ENCODE results near the gene TPSD1. TPM values are rescaled to one million over a fixed set of nuclear protein-coding genes. Genes with fewer than 3 reads are reported as not detected.

TPSD1 gene
- total RNA-seq, 4 donors from 2014 or later, result 0.52 to 2.8 TPM; not detected in 2

- intact Hi-C loops (cut with DNase I; ENCODE audit: low total_unique reads), result no loop called here
- Histone ChIP-seq H3K27me3 (peaks cover 0 to 13% of the 10 kb centered on the region in 2 donors), H3K4me3 (no peak overlapping the region), H3K36me3 (no peaks in the 10 kb centered on the region), H3K27ac (no peak overlapping the region), H3K9me3 (no peaks in the 10 kb centered on the region), H3K4me1 (no peaks in the 10 kb centered on the region)
- TF ChIP-seq POLR2A (IDR thresholded peaks at IDR 0.05), result no peak
- TF ChIP-seq, protein P1, sequence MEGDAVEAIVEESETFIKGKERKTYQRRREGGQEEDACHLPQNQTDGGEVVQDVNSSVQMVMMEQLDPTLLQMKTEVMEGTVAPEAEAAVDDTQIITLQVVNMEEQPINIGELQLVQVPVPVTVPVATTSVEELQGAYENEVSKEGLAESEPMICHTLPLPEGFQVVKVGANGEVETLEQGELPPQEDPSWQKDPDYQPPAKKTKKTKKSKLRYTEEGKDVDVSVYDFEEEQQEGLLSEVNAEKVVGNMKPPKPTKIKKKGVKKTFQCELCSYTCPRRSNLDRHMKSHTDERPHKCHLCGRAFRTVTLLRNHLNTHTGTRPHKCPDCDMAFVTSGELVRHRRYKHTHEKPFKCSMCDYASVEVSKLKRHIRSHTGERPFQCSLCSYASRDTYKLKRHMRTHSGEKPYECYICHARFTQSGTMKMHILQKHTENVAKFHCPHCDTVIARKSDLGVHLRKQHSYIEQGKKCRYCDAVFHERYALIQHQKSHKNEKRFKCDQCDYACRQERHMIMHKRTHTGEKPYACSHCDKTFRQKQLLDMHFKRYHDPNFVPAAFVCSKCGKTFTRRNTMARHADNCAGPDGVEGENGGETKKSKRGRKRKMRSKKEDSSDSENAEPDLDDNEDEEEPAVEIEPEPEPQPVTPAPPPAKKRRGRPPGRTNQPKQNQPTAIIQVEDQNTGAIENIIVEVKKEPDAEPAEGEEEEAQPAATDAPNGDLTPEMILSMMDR (IDR thresholded peaks at IDR 0.05), result no peak
- no peak for DNase-seq
These were observed 5.4 kb downstream of the TPSD1 start for GRCh38 chr16:1261131-1261892.

- H3K27ac ChIP-seq, result no peak overlapping the region
- no peak overlapping the region for H3K4me3 ChIP-seq
- intact Hi-C loops (cut with DNase I; ENCODE audit: low total_unique reads), result no loop called here
- H3K27me3 ChIP-seq, result peaks cover 0 to 13% of the 10 kb centered on the region in 2 donors
- TF ChIP-seq, protein P1 (IDR thresholded peaks at IDR 0.05), result no peak
- no peak for TF ChIP-seq POLR2A (IDR thresholded peaks at IDR 0.05)
- no peaks in the 10 kb centered on the region for H3K4me1 ChIP-seq
- no peaks in the 10 kb centered on the region for H3K36me3 ChIP-seq
- DNase-seq, result no peak
- no peaks in the 10 kb centered on the region for H3K9me3 ChIP-seq
These were observed 6.5 kb downstream of the TPSD1 start for GRCh38 chr16:1262210-1262845.

- DNase-seq, result no peak
- no peaks in the 10 kb centered on the region for H3K9me3 ChIP-seq
- H3K27ac ChIP-seq, result no peak overlapping the region
- TF ChIP-seq, protein P1 (IDR thresholded peaks at IDR 0.05), result no peak
- no peak for TF ChIP-seq POLR2A (IDR thresholded peaks at IDR 0.05)
- H3K4me3 ChIP-seq, result no peak overlapping the region
- intact Hi-C loops (cut with DNase I; ENCODE audit: low total_unique reads), result no loop called here
- no peaks in the 10 kb centered on the region for H3K4me1 ChIP-seq
- no peaks in the 10 kb centered on the region for H3K36me3 ChIP-seq
- peaks cover 0 to 13% of the 10 kb centered on the region in 2 donors for H3K27me3 ChIP-seq
These were observed 7.0 kb downstream of the TPSD1 start for GRCh38 chr16:1262846-1263221.

GRCh38 chr16:1263591-1264344 lies 7.9 kb downstream of the TPSD1 start:
- intact Hi-C loops (cut with DNase I; ENCODE audit: low total_unique reads), result no loop called here
- DNase-seq, result no peak
- Histone ChIP-seq H3K36me3 (no peaks in the 10 kb centered on the region), H3K4me3 (no peak overlapping the region), H3K27ac (no peak overlapping the region), H3K9me3 (no peaks in the 10 kb centered on the region), H3K27me3 (peaks cover 0 to 13% of the 10 kb centered on the region in 2 donors), H3K4me1 (no peaks in the 10 kb centered on the region)
- TF ChIP-seq POLR2A (IDR thresholded peaks at IDR 0.05), result no peak
- TF ChIP-seq, protein P1 (IDR thresholded peaks at IDR 0.05), result no peak

Measured in uterus (tissue), 4 donors.